Measurements from ENCODE around the gene NECTIN4. TPM values are rescaled to one million over a fixed set of nuclear protein-coding genes. Genes with fewer than 3 reads are reported as not detected.

NECTIN4 gene
- total RNA-seq, 4 donors from 2014 or later, result 0.72 TPM; not detected in 3

GRCh38 chr1:161054805-161055204, 34.6 kb downstream of the NECTIN4 start:
- TF ChIP-seq CTCF (IDR thresholded peaks at IDR 0.05), result no peak
- ATAC-seq (ENCODE audit: low FRiP score), result no peak
- no peak for DNase-seq (ENCODE audit: low spot score)

GRCh38 chr1:161054232-161054631, 35.1 kb downstream of the NECTIN4 start:
- no peak for TF ChIP-seq CTCF (IDR thresholded peaks at IDR 0.05)
- no peak for ATAC-seq (ENCODE audit: low FRiP score)
- no peak for DNase-seq (ENCODE audit: low spot score)

GRCh38 chr1:161052899-161053298, 36.5 kb downstream of the NECTIN4 start:
- no peak for ATAC-seq (ENCODE audit: low FRiP score)
- TF ChIP-seq CTCF (IDR thresholded peaks at IDR 0.05), result no peak
- no peak for DNase-seq (ENCODE audit: low spot score)

- ATAC-seq (ENCODE audit: low FRiP score), result no peak
- DNase-seq (ENCODE audit: low spot score), result no peak
- no peak for TF ChIP-seq CTCF (IDR thresholded peaks at IDR 0.05)
Observed at GRCh38 chr1:161051219-161051618, 38.1 kb downstream of the NECTIN4 start.

- no peak for ATAC-seq (ENCODE audit: low FRiP score)
- no peak for DNase-seq (ENCODE audit: low spot score)
- no peak for TF ChIP-seq CTCF (IDR thresholded peaks at IDR 0.05)
Observed at GRCh38 chr1:161048949-161049722, 40.2 kb downstream of the NECTIN4 start.

GRCh38 chr1:161047436-161048420, 41.6 kb downstream of the NECTIN4 start:
- DNase-seq (ENCODE audit: low spot score) (no peak), ATAC-seq (ENCODE audit: low FRiP score) (no peak)
- TF ChIP-seq CTCF (IDR thresholded peaks at IDR 0.05), result no peak
